ENCODE results near the gene KRTAP5-4. TPM values are rescaled to one million over a fixed set of nuclear protein-coding genes. Genes with fewer than 3 reads are reported as not detected.

The KRTAP5-4 gene
- total RNA-seq, 2 donors from 2014 or later, result not detected

GRCh38 chr11:1638344-1638743, 16.4 kb upstream of the KRTAP5-4 start:
- Histone ChIP-seq H3K4me3 (no peak overlapping the region), H3K27ac (no peak overlapping the region), H3K36me3 (no peaks in the 10 kb centered on the region), H3K9me3 (no peaks in the 10 kb centered on the region), H3K27me3 (replicated peaks; ENCODE audit: insufficient read depth) (no peaks in the 10 kb centered on the region), H3K4me1 (ENCODE audit: control insufficient read depth in 1 of 2, low read depth in 2 of 2) (no peaks in the 10 kb centered on the region)
- DNase-seq (ENCODE audit: low spot score) (no peak), ATAC-seq (ENCODE audit: insufficient number of reproducible peaks, low FRiP score, low read depth) (no peak)
- TF ChIP-seq CTCF (IDR thresholded peaks at IDR 0.05), result no peak

- DNase-seq (ENCODE audit: low spot score), result no peak
- no peaks in the 10 kb centered on the region for H3K27me3 ChIP-seq (replicated peaks; ENCODE audit: insufficient read depth)
Observed at GRCh38 chr11:1637628-1638027, 15.7 kb upstream of the KRTAP5-4 start.

GRCh38 chr11:1636291-1636950, 14.5 kb upstream of the KRTAP5-4 start:
- Histone ChIP-seq H3K9me3 (no peaks in the 10 kb centered on the region), H3K4me3 (no peak overlapping the region), H3K27ac (no peak overlapping the region), H3K4me1 (ENCODE audit: control insufficient read depth in 1 of 2, low read depth in 2 of 2) (no peaks in the 10 kb centered on the region), H3K36me3 (no peaks in the 10 kb centered on the region), H3K27me3 (replicated peaks; ENCODE audit: insufficient read depth) (no peaks in the 10 kb centered on the region)
- no peak for TF ChIP-seq CTCF (IDR thresholded peaks at IDR 0.05)
- ATAC-seq (ENCODE audit: insufficient number of reproducible peaks, low FRiP score, low read depth) (no peak), DNase-seq (ENCODE audit: low spot score) (no peak)

More at GRCh38 chr11:1637628-1638027, 15.7 kb upstream of the KRTAP5-4 start:
- no peaks in the 10 kb centered on the region for H3K9me3 ChIP-seq
- no peak overlapping the region for H3K27ac ChIP-seq
- no peaks in the 10 kb centered on the region for H3K4me1 ChIP-seq (ENCODE audit: control insufficient read depth in 1 of 2, low read depth in 2 of 2)
- no peak for ATAC-seq (ENCODE audit: insufficient number of reproducible peaks, low FRiP score, low read depth)
- H3K4me3 ChIP-seq, result no peak overlapping the region
- no peak for TF ChIP-seq CTCF (IDR thresholded peaks at IDR 0.05)
- no peaks in the 10 kb centered on the region for H3K36me3 ChIP-seq

- ATAC-seq (ENCODE audit: insufficient number of reproducible peaks, low FRiP score, low read depth) (no peak), DNase-seq (ENCODE audit: low spot score) (no peak)
- Histone ChIP-seq H3K9me3 (no peaks in the 10 kb centered on the region), H3K27ac (no peak overlapping the region), H3K36me3 (no peaks in the 10 kb centered on the region), H3K27me3 (replicated peaks; ENCODE audit: insufficient read depth) (peaks cover 7% of the 10 kb centered on the region), H3K4me3 (no peak overlapping the region), H3K4me1 (ENCODE audit: control insufficient read depth in 1 of 2, low read depth in 2 of 2) (no peaks in the 10 kb centered on the region)
- no peak for TF ChIP-seq CTCF (IDR thresholded peaks at IDR 0.05)
Observed at GRCh38 chr11:1633864-1634263, 11.9 kb upstream of the KRTAP5-4 start.

- Histone ChIP-seq H3K27me3 (replicated peaks; ENCODE audit: insufficient read depth) (peaks cover 7% of the 10 kb centered on the region), H3K9me3 (no peaks in the 10 kb centered on the region), H3K36me3 (no peaks in the 10 kb centered on the region), H3K4me3 (no peak overlapping the region), H3K4me1 (ENCODE audit: control insufficient read depth in 1 of 2, low read depth in 2 of 2) (no peaks in the 10 kb centered on the region), H3K27ac (no peak overlapping the region)
- no peak for TF ChIP-seq CTCF (IDR thresholded peaks at IDR 0.05)
- DNase-seq (ENCODE audit: low spot score) (no peak), ATAC-seq (ENCODE audit: insufficient number of reproducible peaks, low FRiP score, low read depth) (no peak)
Observed at GRCh38 chr11:1632053-1632714, 10.2 kb upstream of the KRTAP5-4 start.

All from thoracic aorta (tissue), 2 donors.